ENCODE measurements around the gene ADAMTS7.
"Not testable (repeated sequence)": the region's sequence is repeated elsewhere in the genome, so short reads cannot be mapped to it uniquely, and the experiment has no call there.

Gene ADAMTS7

GRCh38 chr15:78757636-78757905 lies 53.7 kb downstream of the ADAMTS7 start:
- Histone ChIP-seq H3K4me3 (peak overlapping the region in 6 of 10 experiments; percentile 27 to 55 (median 40); a peak in 8 of 20 replicates), H3K4me2 (peak overlapping the region; percentile 74 to 99 (median 94)), H3K4me1 (peaks cover 77 to 99% (median 96%) of the 10 kb centered on the region in 10 experiments), H3K27ac (peak overlapping the region; percentile 0 to 98 (median 89); a peak in 19 of 22 replicates), H3K9me3 (replicated peaks in 1 of 11) (no peaks in the 10 kb centered on the region), H3K27me3 (no peaks in the 10 kb centered on the region), H3K9ac (peak overlapping the region in 10 of 11 experiments; percentile 58 to 83 (median 77); a peak in 19 of 22 replicates), H3K36me3 (no peaks in the 10 kb centered on the region), H4K20me1 (no peaks in the 10 kb centered on the region)
- no peak for TF ChIP-seq Cebpa-rat (IDR thresholded peaks at IDR 0.05)

DNA sequence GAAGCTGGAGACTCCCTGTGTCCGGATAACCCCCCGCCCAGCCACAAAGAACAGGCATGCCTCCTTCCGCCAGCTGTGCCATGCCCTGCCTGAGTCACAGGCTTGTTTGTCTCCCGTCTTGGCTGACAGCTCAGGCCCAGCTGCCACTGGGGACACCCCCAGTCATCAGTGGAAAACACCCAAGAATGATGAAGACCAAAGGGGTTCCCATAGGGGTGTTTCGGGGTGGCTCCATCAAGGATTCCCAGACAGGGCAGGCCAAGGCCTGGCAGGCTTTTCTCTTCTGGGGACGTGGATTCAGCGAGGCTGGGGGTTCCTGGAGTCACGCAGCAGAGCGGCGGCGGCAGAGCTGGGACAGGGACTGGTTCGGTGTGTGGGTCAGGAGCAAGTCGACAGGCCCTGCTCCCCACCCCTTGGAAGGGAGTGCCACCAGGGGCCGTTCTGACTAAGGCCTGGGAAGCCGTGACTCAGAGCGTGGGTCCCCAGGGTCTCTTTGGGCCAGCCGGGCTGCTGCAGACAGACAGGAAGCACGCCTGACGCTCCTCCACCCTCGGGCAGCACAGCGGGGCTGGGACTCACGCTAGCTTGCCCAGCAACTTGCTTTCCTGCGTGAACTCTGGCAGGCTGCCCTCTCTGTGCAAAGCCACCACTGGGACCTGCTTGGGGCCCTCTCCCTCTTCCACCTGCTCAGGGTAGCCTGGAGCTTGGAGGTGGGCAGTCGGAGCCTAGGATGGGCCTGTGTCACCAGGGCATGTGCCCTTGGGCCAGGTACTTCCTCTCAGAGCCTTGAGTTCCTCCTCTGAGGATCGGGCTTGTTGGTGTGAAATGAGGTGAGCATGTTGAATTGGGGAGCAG lies 54.3 kb downstream of the ADAMTS7 start:
- not testable (repeated sequence) for H3K27me3 ChIP-seq; H3K36me3 ChIP-seq; H4K20me1 ChIP-seq; H3K9me3 ChIP-seq (replicated peaks in 1 of 11)
- H3K27ac ChIP-seq: peak overlapping the region; percentile 0 to 98 (median 89); a peak in 20 of 22 replicates
- peaks cover 71 to 99% (median 96%) of the 10 kb centered on the region in 10 experiments for H3K4me1 ChIP-seq
- H3K4me2 ChIP-seq: peak overlapping the region; percentile 74 to 99 (median 94)
- H3K9ac ChIP-seq: peak overlapping the region; percentile 17 to 83 (median 76); a peak in 21 of 22 replicates
- peak overlapping the region in 6 of 10 experiments; percentile 38 to 55 (median 42); a peak in 11 of 20 replicates for H3K4me3 ChIP-seq

DNA sequence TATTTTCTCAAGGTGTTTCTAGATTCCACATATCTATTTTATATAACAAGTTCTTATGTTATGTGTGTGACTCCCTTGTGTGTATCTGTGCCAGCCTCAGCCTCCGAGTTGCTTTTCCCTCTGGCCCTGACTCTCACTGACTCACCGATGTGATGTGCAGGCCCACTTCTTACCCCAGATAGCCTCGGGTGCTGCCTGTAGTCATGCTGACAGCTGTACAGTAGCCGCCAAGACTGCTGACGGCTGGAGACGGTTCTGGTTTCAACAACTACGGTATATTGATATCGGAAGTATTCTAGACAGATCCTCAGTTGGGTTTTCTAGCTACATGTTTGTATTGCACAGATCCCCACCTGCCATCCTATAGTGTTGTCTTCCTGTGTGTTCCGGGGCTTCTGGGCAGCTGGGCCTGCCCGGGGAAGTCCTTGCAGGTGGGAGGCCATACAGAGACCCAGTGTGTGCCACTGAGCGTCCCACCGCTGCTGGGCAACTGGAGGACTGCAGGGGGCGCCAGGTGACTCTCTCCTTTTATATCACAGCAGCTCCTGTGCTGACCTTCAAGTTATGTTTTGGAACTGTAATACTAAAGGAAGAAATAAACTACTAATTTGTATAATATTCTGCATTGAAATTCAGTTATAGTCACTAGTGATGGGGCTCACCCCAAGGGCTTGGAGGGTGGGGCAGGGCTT lies 55.2 kb downstream of the ADAMTS7 start:
- peak overlapping the region; percentile 42 to 99 (median 94); a peak in 21 of 22 replicates for H3K4me2 ChIP-seq
- H3K4me3 ChIP-seq; H3K27me3 ChIP-seq; H4K20me1 ChIP-seq; H3K9me3 ChIP-seq (replicated peaks in 1 of 11); H3K36me3 ChIP-seq: not testable (repeated sequence)
- peaks cover 62 to 98% (median 93%) of the 10 kb centered on the region in 10 experiments for H3K4me1 ChIP-seq
- H3K9ac ChIP-seq: peak overlapping the region in 4 of 11 experiments; percentile 21 to 80 (median 35); a peak in 7 of 22 replicates
- H3K27ac ChIP-seq: peak overlapping the region in 8 of 11 experiments; percentile 32 to 98 (median 86); a peak in 15 of 22 replicates

GRCh38 chr15:78754637-78755280 lies 56.5 kb downstream of the ADAMTS7 start:
- H3K27ac ChIP-seq: peak overlapping the region in 3 of 11 experiments; percentile 4 to 38 (median 28); a peak in 3 of 22 replicates
- H3K4me3 ChIP-seq; H3K9me3 ChIP-seq (replicated peaks in 1 of 11); H3K27me3 ChIP-seq; H4K20me1 ChIP-seq; H3K36me3 ChIP-seq: not testable (repeated sequence)
- H3K4me2 ChIP-seq: peak overlapping the region in 10 of 11 experiments; percentile 21 to 79 (median 76); a peak in 19 of 22 replicates
- H3K9ac ChIP-seq: peak overlapping the region in 2 of 11 experiments; percentile 11 to 26; a peak in 1 of 22 replicates
- H3K4me1 ChIP-seq: peaks cover 49 to 89% (median 84%) of the 10 kb centered on the region in 10 experiments

DNA sequence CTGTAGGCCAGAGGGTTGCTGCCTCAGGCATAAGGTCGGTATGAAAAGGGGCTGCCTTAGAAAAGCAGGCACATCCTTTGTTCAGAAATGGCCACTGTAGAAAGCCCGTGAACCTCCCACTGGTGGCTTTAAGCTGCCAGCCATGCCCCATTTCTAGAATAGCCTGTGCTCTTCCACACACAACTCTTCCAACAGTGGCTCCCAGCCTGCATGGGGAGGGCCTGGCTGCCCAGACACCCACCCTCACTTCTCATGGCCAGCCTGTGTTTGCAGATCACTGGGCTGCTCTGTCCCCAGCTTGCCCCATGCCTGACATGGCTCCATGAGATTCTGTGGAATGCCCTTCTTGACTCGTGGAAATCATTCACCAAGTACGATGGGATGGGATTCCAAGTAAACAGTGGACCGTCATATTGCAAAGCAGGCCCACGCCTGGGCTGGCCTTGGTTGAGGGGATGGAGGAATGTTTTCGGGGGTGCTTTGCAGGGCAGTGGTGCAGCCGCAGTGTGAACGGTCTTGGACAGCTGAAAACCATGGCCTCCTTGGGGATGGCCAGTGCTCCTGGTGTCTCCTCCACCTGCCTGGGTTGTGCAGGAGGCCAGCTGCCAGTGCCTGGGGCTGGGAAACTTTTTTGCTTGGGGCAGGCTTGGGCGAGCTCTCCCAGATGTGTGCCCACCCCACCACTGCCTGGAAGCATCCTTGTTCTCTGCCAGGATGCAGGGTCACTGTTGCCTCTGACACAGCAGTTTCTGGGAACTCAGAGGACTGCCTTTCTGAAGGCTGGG lies 57.3 kb downstream of the ADAMTS7 start:
- H3K9ac ChIP-seq: peak overlapping the region in 3 of 11 experiments; percentile 11 to 26 (median 12); a peak in 1 of 22 replicates
- H4K20me1 ChIP-seq; H3K9me3 ChIP-seq (replicated peaks in 1 of 11); H3K4me3 ChIP-seq; H3K36me3 ChIP-seq; H3K27me3 ChIP-seq: not testable (repeated sequence)
- peak overlapping the region in 4 of 11 experiments; percentile 9 to 44 (median 27); a peak in 4 of 22 replicates for H3K27ac ChIP-seq
- peak overlapping the region; percentile 8 to 79 (median 75); a peak in 21 of 22 replicates for H3K4me2 ChIP-seq
- peaks cover 41 to 81% (median 75%) of the 10 kb centered on the region in 10 experiments for H3K4me1 ChIP-seq

- Histone ChIP-seq H3K9ac (peak overlapping the region in 2 of 11 experiments; percentile 7 to 18; a peak in 1 of 22 replicates), H3K4me1 (peaks cover 34 to 75% (median 69%) of the 10 kb centered on the region in 10 experiments), H3K4me2 (peak overlapping the region; percentile 28 to 79 (median 75); a peak in 21 of 22 replicates)
- H3K9me3 ChIP-seq (replicated peaks in 1 of 11); H3K27ac ChIP-seq; H3K36me3 ChIP-seq; H3K4me3 ChIP-seq; H4K20me1 ChIP-seq; H3K27me3 ChIP-seq: not testable (repeated sequence)
Measured at GRCh38 chr15:78753359-78753659, 58.0 kb downstream of the ADAMTS7 start.

GRCh38 chr15:78752492-78753358 lies 58.5 kb downstream of the ADAMTS7 start:
- Histone ChIP-seq H3K9ac (peak overlapping the region in 2 of 11 experiments; percentile 7 to 18; a peak in 1 of 22 replicates), H3K36me3 (no peaks in the 10 kb centered on the region), H3K4me2 (peak overlapping the region; percentile 28 to 79 (median 75); a peak in 21 of 22 replicates), H3K27me3 (no peaks in the 10 kb centered on the region), H3K27ac (no peak overlapping the region; a peak in 1 of 22 replicates), H4K20me1 (no peaks in the 10 kb centered on the region; a peak in 1 of 22 replicates), H3K4me3 (no peak overlapping the region), H3K4me1 (peaks cover 29 to 69% (median 63%) of the 10 kb centered on the region in 10 experiments), H3K9me3 (replicated peaks in 1 of 11) (no peaks in the 10 kb centered on the region)
- no peak for TF ChIP-seq Cebpa-rat (IDR thresholded peaks at IDR 0.05)

- Histone ChIP-seq H3K27ac (no peak overlapping the region), H3K4me1 (peaks cover 17 to 59% (median 53%) of the 10 kb centered on the region in 10 experiments), H3K4me3 (no peak overlapping the region), H3K36me3 (no peaks in the 10 kb centered on the region), H3K9me3 (replicated peaks in 1 of 11) (no peaks in the 10 kb centered on the region), H3K27me3 (no peaks in the 10 kb centered on the region), H3K4me2 (peak overlapping the region in 8 of 11 experiments; percentile 24 to 77 (median 52); a peak in 9 of 22 replicates), H3K9ac (no peak overlapping the region), H4K20me1 (no peaks in the 10 kb centered on the region; a peak in 1 of 22 replicates)
- no peak for TF ChIP-seq Cebpa-rat (IDR thresholded peaks at IDR 0.05)
Measured at GRCh38 chr15:78751602-78751979, 59.7 kb downstream of the ADAMTS7 start.

- H3K4me1 ChIP-seq: peaks cover 14 to 54% (median 48%) of the 10 kb centered on the region in 10 experiments
- not testable (repeated sequence) for H3K27me3 ChIP-seq; H3K9ac ChIP-seq; H3K4me3 ChIP-seq; H3K27ac ChIP-seq; H3K9me3 ChIP-seq (replicated peaks in 1 of 11); H4K20me1 ChIP-seq; H3K36me3 ChIP-seq
- peak overlapping the region; percentile 24 to 77 (median 46); a peak in 19 of 22 replicates for H3K4me2 ChIP-seq
Measured at GRCh38 chr15:78750974-78751601, 60.2 kb downstream of the ADAMTS7 start.

Measured in BLaER1 treated with 17β-estradiol and CSF1 and Interleukin-3, amounts not matched to agents 10 nM and 100 nM (cell line).